ENCODE data around the gene ADCY7. TPM values are rescaled to one million over a fixed set of nuclear protein-coding genes. Genes with fewer than 3 reads are reported as not detected.

Gene ADCY7
- total and polyA plus RNA-seq, 2 of the 4 experiments (the other 2 are of a cell fraction) = 15.2 to 17.1 TPM

- in situ Hi-C loops (cut with MboI; ENCODE audit: low sequenced_read_pairs) = no loop called here
- CTCF ChIA-PET = no interaction called here
- H3K4me3 ChIP-seq (ENCODE audit: insufficient read depth, low read depth, low read length) = no peak overlapping the region
- 44% methylated on average over 14 of the region's 21 CpGs; no CpG with 5 or more reads in 1 of the 2 experiments for WGBS, 2 experiments (ENCODE audit: extremely low coverage in 2 of 2, insufficient read length in 1 of 2)
- peak overlapping the region; percentile 88 for H2AK9ac ChIP-seq (replicated peaks; ENCODE audit: low read depth, low read length, poor library complexity)
- DNase-seq (peak; percentile 86), ATAC-seq (ENCODE audit: low read depth) (peak; percentile 81)
- peak overlapping the region; percentile 46 for H3K18ac ChIP-seq (ENCODE audit: low read depth, low read length)
- peak overlapping the region; percentile 83 for H3K27ac ChIP-seq (ENCODE audit: insufficient read depth, low read length)
- peak overlapping the region; percentile 47; the same call in 1 of the 2 replicates for H3K56ac ChIP-seq (ENCODE audit: extremely low read depth, insufficient read depth, low read length)
- peak overlapping the region; percentile 92 for H4K91ac ChIP-seq (ENCODE audit: insufficient read depth, low read depth, low read length)
- H3K14ac ChIP-seq (replicated peaks; ENCODE audit: low read depth, low read length) = peak overlapping the region; percentile 85
- peak overlapping the region; percentile 62 for H4K5ac ChIP-seq (ENCODE audit: low read depth, low read length)
- dilution Hi-C loops (cut with HindIII; ENCODE audit: low sequenced_read_pairs, unreplicated experiment) = no loop called here
- no peaks in the 10 kb centered on the region for H4K20me1 ChIP-seq (ENCODE audit: insufficient read depth, low read length)
- peak overlapping the region; percentile 25; the same call in 1 of the 2 replicates for H3K4me2 ChIP-seq (ENCODE audit: low read depth, low read length)
- H3K9ac ChIP-seq (ENCODE audit: low read depth, low read length) = peak overlapping the region; percentile 12; the same call in 1 of the 2 replicates
- BruUV-seq (replicated peaks) = no TSS peak
- H3K79me1 ChIP-seq (ENCODE audit: low read depth in 1 of 2, low read length in 2 of 2) = peaks cover 0 to 16% of the 10 kb centered on the region in 2 experiments; a peak in 1 of 4 replicates
- H2BK20ac ChIP-seq (ENCODE audit: low read depth, low read length) = peak overlapping the region; percentile 93
- peak overlapping the region; percentile 86 for H2AK5ac ChIP-seq (ENCODE audit: low read depth, low read length)
- peak overlapping the region; percentile 37 to 77 for H4K8ac ChIP-seq (ENCODE audit: low read depth in 2 of 2, low read length in 2 of 2)
- peak overlapping the region; percentile 92; the same call in 1 of the 2 replicates for H3K23ac ChIP-seq (ENCODE audit: low read depth, low read length)
- no peaks in the 10 kb centered on the region for H3K27me3 ChIP-seq (ENCODE audit: control insufficient read depth, insufficient read depth, low read length)
- H3K4ac ChIP-seq (ENCODE audit: low read depth, low read length) = peak overlapping the region; percentile 90
- peaks cover 27% of the 10 kb centered on the region for H3K9me1 ChIP-seq (ENCODE audit: insufficient read depth, low read length)
- H3K36me3 ChIP-seq (ENCODE audit: control insufficient read depth, insufficient read depth, low read length) = no peaks in the 10 kb centered on the region
- POLR2A ChIA-PET (ENCODE audit: unreplicated experiment) = interaction anchor here (0.6 kb wide), 1 partner anchor 831 kb away, joined by 3 read pairs; no protein-coding TSS in a partner anchor
- intact Hi-C loops (cut with micrococcal nuclease) = loop anchor here (2.0 to 5.0 kb wide), 4 partner anchors 35 to 235 kb away; partner anchors contain the start of genes ADCY7 and HEATR3
- peaks cover 43% of the 10 kb centered on the region for H3K4me1 ChIP-seq (ENCODE audit: control insufficient read depth, insufficient read depth, low read length)
- H2BK5ac ChIP-seq (ENCODE audit: low read depth, low read length, poor library complexity, severe bottlenecking) = peak overlapping the region; percentile 95
- no peaks in the 10 kb centered on the region for H3K9me3 ChIP-seq (ENCODE audit: control insufficient read depth, insufficient read depth, low read length)
- peak overlapping the region; percentile 92 for H2AFZ ChIP-seq (replicated peaks; ENCODE audit: low read length, poor library complexity)
- peak overlapping the region; percentile 88; the same call in 2 of the 3 replicates for H2BK15ac ChIP-seq (ENCODE audit: low read depth, low read length)
- H2BK120ac ChIP-seq (ENCODE audit: low read depth, low read length) = peak overlapping the region; percentile 96
- TF ChIP-seq NFE2L2 (IDR thresholded peaks at IDR 0.05; ENCODE audit: low read depth, low read length) = no peak
- TF ChIP-seq SMC3 (IDR thresholded peaks at IDR 0.05; ENCODE audit: low read depth, low read length) = no peak
- peak; percentile 90 for TF ChIP-seq CEBPB (IDR thresholded peaks at IDR 0.05; ENCODE audit: low read depth, low read length)
- TF ChIP-seq RAD21 (IDR thresholded peaks at IDR 0.05; ENCODE audit: low read length) = no peak
- TF ChIP-seq MAZ (IDR thresholded peaks at IDR 0.05; ENCODE audit: borderline replicate concordance, low read depth, low read length) = peak; percentile 37; the same call in 1 of the 2 replicates
- TF ChIP-seq RCOR1 (IDR thresholded peaks at IDR 0.05; ENCODE audit: insufficient replicate concordance, low read length) = no peak
- no peak for TF ChIP-seq RFX5 (IDR thresholded peaks at IDR 0.05; ENCODE audit: low read depth, low read length)
- 0 out of 2 replicates have a peak, but pooled peaks have one; percentile 19 for TF ChIP-seq MXI1 (IDR thresholded peaks at IDR 0.05; ENCODE audit: borderline replicate concordance, low read depth, low read length)
- TF ChIP-seq CHD1 (IDR thresholded peaks at IDR 0.05; ENCODE audit: low read depth, low read length) = no peak
- TF ChIP-seq BHLHE40 (IDR thresholded peaks at IDR 0.05; ENCODE audit: low read depth, low read length) = no peak; the same call in 1 of the 2 replicates
- peak; percentile 40; the same call in 1 of the 2 replicates for TF ChIP-seq POLR2A (IDR thresholded peaks at IDR 0.05; ENCODE audit: low read depth, low read length)
- no peak for TF ChIP-seq MAFK (IDR thresholded peaks at IDR 0.05; ENCODE audit: low read depth, low read length)
- TF ChIP-seq, protein P1, sequence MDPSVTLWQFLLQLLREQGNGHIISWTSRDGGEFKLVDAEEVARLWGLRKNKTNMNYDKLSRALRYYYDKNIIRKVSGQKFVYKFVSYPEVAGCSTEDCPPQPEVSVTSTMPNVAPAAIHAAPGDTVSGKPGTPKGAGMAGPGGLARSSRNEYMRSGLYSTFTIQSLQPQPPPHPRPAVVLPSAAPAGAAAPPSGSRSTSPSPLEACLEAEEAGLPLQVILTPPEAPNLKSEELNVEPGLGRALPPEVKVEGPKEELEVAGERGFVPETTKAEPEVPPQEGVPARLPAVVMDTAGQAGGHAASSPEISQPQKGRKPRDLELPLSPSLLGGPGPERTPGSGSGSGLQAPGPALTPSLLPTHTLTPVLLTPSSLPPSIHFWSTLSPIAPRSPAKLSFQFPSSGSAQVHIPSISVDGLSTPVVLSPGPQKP (IDR thresholded peaks at IDR 0.05; ENCODE audit: borderline replicate concordance, low read depth, low read length) = no peak
- peak; percentile 74 for TF ChIP-seq FOS (IDR thresholded peaks at IDR 0.05; ENCODE audit: low read depth, low read length)
- no peak for TF ChIP-seq USF2 (IDR thresholded peaks at IDR 0.05; ENCODE audit: low read depth, low read length)
Measured at GRCh38 chr16:50301626-50302471, 35.5 kb downstream of the ADCY7 start.

All from IMR-90 (cell line).